Upper lobe of left lung (tissue), 4 donors: ENCODE results near the gene MFSD6.

ENCODE experiments used
- POLR2A ChIP-seq, 4 donors: fragments of 450-650 bp; IDR thresholded peaks; one replicate each; pipeline ENCODE4 v1.5.1; 2016 to 2017; ENCODE audit warnings: antibody characterized with exemption in 4 of 4, mild to moderate bottlenecking in 2 of 4
- TF ChIP-seq, protein P1 (sequence below), 6 experiments: fragments of 450-650 bp in 4 of 6; fragments of 200-600 bp in 2 of 6; sonication (generic) in 2 of 6; IDR thresholded peaks; one replicate each; pipeline ENCODE4 v1.5.1; 2016 to 2019; ENCODE audit warnings: antibody characterized with exemption in 6 of 6

DNA sequence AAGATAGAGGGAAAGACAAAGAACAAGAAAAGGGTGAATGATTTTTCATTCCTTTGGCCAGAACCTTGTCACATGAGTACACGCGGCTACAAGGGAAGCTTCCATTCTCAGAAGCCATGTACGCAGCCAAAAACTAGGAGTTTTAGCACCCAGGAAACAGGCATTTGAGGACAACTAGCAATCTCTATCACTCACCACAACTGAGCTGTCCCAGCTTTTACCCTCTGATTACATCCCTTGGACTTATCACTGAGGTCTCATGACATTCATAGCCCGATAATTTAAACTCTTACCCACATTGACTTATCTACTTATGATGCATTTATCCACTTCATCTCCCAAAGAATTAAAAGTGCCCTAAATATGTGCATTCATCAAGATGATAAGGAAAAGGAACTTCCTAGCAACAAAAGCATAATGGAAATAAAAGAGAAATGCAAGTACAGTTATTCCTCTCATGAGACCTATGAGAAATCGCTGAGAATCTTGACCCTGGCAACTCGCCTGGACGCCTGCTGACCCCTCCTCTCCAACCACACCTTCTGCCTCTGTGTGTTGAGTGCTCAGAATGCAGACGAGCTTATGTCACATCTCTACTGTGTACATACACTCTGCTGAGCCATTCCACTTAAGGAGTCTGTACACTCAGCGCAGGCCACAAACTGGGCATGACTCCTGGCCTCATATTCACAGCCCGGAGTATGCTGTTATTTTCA is 28.7 kb upstream of the MFSD6 start:
- no peak for TF ChIP-seq POLR2A (IDR thresholded peaks at IDR 0.05)
- TF ChIP-seq, protein P1, sequence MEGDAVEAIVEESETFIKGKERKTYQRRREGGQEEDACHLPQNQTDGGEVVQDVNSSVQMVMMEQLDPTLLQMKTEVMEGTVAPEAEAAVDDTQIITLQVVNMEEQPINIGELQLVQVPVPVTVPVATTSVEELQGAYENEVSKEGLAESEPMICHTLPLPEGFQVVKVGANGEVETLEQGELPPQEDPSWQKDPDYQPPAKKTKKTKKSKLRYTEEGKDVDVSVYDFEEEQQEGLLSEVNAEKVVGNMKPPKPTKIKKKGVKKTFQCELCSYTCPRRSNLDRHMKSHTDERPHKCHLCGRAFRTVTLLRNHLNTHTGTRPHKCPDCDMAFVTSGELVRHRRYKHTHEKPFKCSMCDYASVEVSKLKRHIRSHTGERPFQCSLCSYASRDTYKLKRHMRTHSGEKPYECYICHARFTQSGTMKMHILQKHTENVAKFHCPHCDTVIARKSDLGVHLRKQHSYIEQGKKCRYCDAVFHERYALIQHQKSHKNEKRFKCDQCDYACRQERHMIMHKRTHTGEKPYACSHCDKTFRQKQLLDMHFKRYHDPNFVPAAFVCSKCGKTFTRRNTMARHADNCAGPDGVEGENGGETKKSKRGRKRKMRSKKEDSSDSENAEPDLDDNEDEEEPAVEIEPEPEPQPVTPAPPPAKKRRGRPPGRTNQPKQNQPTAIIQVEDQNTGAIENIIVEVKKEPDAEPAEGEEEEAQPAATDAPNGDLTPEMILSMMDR (IDR thresholded peaks at IDR 0.05) = no peak
